Astrocyte (in vitro differentiated cells and primary cell): Measurements from ENCODE around the gene SLC1A1.

ENCODE experiments used
- EZH2 ChIP-seq: IDR thresholded peaks from 2 replicates; pipeline ENCODE4 v1.6.1; 2012; ENCODE audit warnings: mild to moderate bottlenecking, low read length, inconsistent platforms; ENCODE audit not compliant: insufficient read depth
- TF ChIP-seq, protein P1 (sequence below): IDR thresholded peaks from 2 replicates; pipeline ENCODE4 v1.5.1; 2011; ENCODE audit warnings: low read depth, mild to moderate bottlenecking, inconsistent platforms, low read length, moderate library complexity; ENCODE audit not compliant: insufficient read depth

DNA sequence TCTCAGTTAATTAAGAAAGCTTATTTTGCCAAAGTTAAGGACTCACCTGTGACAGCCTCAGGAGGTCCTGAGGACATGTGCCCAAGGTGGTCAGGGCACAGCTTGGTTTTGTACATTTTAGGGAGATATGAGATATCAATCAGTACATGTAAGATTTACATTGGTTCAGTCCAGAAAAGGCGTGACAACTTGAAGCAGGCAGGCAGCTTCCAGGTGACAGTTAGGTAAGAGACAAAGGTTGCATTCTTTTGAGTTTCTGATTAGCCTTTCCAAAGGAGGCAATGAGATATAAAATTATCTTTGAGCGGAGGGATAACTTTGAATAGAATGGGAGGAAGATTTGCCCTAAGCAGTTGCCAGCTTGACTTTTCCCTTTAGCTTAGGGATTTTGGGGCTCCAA lies 47.8 kb downstream of the SLC1A1 start:
- TF ChIP-seq, protein P1, sequence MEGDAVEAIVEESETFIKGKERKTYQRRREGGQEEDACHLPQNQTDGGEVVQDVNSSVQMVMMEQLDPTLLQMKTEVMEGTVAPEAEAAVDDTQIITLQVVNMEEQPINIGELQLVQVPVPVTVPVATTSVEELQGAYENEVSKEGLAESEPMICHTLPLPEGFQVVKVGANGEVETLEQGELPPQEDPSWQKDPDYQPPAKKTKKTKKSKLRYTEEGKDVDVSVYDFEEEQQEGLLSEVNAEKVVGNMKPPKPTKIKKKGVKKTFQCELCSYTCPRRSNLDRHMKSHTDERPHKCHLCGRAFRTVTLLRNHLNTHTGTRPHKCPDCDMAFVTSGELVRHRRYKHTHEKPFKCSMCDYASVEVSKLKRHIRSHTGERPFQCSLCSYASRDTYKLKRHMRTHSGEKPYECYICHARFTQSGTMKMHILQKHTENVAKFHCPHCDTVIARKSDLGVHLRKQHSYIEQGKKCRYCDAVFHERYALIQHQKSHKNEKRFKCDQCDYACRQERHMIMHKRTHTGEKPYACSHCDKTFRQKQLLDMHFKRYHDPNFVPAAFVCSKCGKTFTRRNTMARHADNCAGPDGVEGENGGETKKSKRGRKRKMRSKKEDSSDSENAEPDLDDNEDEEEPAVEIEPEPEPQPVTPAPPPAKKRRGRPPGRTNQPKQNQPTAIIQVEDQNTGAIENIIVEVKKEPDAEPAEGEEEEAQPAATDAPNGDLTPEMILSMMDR = no peak
- TF ChIP-seq EZH2 = no peak
